Upper lobe of left lung (tissue), 6 donors: ENCODE measurements around the gene ADAP1. TPM values are rescaled to one million over a fixed set of nuclear protein-coding genes. Genes with fewer than 3 reads are reported as not detected.

Experiments used
- ATAC-seq, 2 donors: fragments of 200-7000 bp; cut with Tn5 transposase; one replicate each; pipeline ENCODE4 v1.9.1; 2022; ENCODE audit warnings: mild to moderate bottlenecking in 2 of 2, moderate library complexity in 2 of 2; ENCODE audit not compliant: low FRiP score in 2 of 2
- DNase-seq, 2 donors: peaks; one replicate each; pipeline ENCODE4 v3.0.0-alpha.2; 2019 to 2020
- H3K27ac ChIP-seq, 4 donors: fragments of 200-600 bp; sonication (generic); one replicate each; pipeline ENCODE4 v1.5.1; 2016 to 2019
- H3K27me3 ChIP-seq, 4 donors: fragments of 200-600 bp; sonication (generic); one replicate each; pipeline ENCODE4 v1.5.1; 2017 to 2019
- H3K36me3 ChIP-seq, 4 donors: fragments of 200-600 bp; sonication (generic); one replicate each; pipeline ENCODE4 v1.5.1; 2016 to 2019
- H3K4me1 ChIP-seq, 4 donors: fragments of 200-600 bp; sonication (generic); one replicate each; pipeline ENCODE4 v1.5.1; 2018 to 2019
- H3K4me3 ChIP-seq, 4 donors: fragments of 200-600 bp; sonication (generic); one replicate each; pipeline ENCODE4 v1.5.1; 2017 to 2019; ENCODE audit warnings: mild to moderate bottlenecking in 2 of 4, moderate library complexity in 1 of 4
- H3K9me3 ChIP-seq, 4 donors: fragments of 200-600 bp; sonication (generic); one replicate each; pipeline ENCODE4 v1.5.1; 2018 to 2019
- CTCF ChIP-seq, 6 experiments: fragments of 450-650 bp in 4 of 6; fragments of 200-600 bp in 2 of 6; sonication (generic) in 2 of 6; IDR thresholded peaks; one replicate each; pipeline ENCODE4 v1.5.1; 2016 to 2019; ENCODE audit warnings: antibody characterized with exemption in 6 of 6
- EP300 ChIP-seq, 4 donors: sonication (generic); formaldehyde crosslinking; IDR thresholded peaks; one replicate each; pipeline ENCODE4 v1.5.1; 2017; ENCODE audit warnings: antibody characterized with exemption in 4 of 4, control low read depth in 2 of 4
- POLR2A ChIP-seq, 4 donors: fragments of 450-650 bp; IDR thresholded peaks; one replicate each; pipeline ENCODE4 v1.5.1; 2016 to 2017; ENCODE audit warnings: antibody characterized with exemption in 4 of 4, mild to moderate bottlenecking in 2 of 4
- POLR2AphosphoS5 ChIP-seq, 2 donors: sonication (generic); formaldehyde crosslinking; IDR thresholded peaks; one replicate each; pipeline ENCODE4 v1.5.1; 2017; ENCODE audit warnings: antibody characterized with exemption in 2 of 2
- WGBS, 2 donors: methylation state at CpG; one replicate each; pipeline ENCODE4 v1.1.5; 2017 to 2018; 5-methylcytosine and 5-hydroxymethylcytosine counted together
- total RNA-seq, 6 donors: library from RNA; depleted of rRNA in 4 of 6; stranded (reverse); fragments of >200 nt in 4 of 6; gene quantifications; one replicate each; pipeline versions ENCODE4 v1.1.0 to v1.2.1, GENCODE V29; 2016 to 2021
- donor health status: DM: no; HTN: no; CAD: no; lungs with moderate emphysema.
- donor health status: DM: no; HTN: yes; CAD: no; lungs with severe emphysema.

ADAP1 gene
- total RNA-seq, 6 donors from 2014 or later, result 31.0 to 109 (median 37.5) TPM

- no peak for DNase-seq
- H3K36me3 ChIP-seq, result peaks cover 0 to 3% (median 0%) of the 10 kb centered on the region in 4 donors
- ATAC-seq, result no peak
- no peaks in the 10 kb centered on the region for H3K27me3 ChIP-seq
- peaks cover 0 to 3% (median 0%) of the 10 kb centered on the region in 4 donors for H3K4me1 ChIP-seq
- H3K4me3 ChIP-seq, result no peak overlapping the region
- WGBS, 2 donors, result 53 to 55% methylated on average over 2 of the region's 2 CpGs
- peaks cover 0 to 5% (median 0%) of the 10 kb centered on the region in 4 donors for H3K9me3 ChIP-seq
- H3K27ac ChIP-seq, result no peak overlapping the region
- TF ChIP-seq CTCF (IDR thresholded peaks at IDR 0.05), result no peak
- TF ChIP-seq POLR2A (IDR thresholded peaks at IDR 0.05), result no peak
- TF ChIP-seq POLR2AphosphoS5 (IDR thresholded peaks at IDR 0.05), result no peak
- no peak for TF ChIP-seq EP300 (IDR thresholded peaks at IDR 0.05)
Measured at GRCh38 chr7:940599-941408, 13.7 kb downstream of the ADAP1 start.

- TF ChIP-seq CTCF (IDR thresholded peaks at IDR 0.05), result no peak
- no peak for TF ChIP-seq POLR2AphosphoS5 (IDR thresholded peaks at IDR 0.05)
- TF ChIP-seq EP300 (IDR thresholded peaks at IDR 0.05), result no peak
- no peak for TF ChIP-seq POLR2A (IDR thresholded peaks at IDR 0.05)
- Histone ChIP-seq H3K4me1 (no peaks in the 10 kb centered on the region), H3K27me3 (no peaks in the 10 kb centered on the region), H3K9me3 (peaks cover 0 to 5% (median 0%) of the 10 kb centered on the region in 4 donors), H3K36me3 (peaks cover 0 to 12% (median 0%) of the 10 kb centered on the region in 4 donors), H3K4me3 (no peak overlapping the region), H3K27ac (no peak overlapping the region)
- no peak for ATAC-seq
- 90 to 94% methylated on average over 4 of the region's 4 CpGs for WGBS, 2 donors
- DNase-seq, result no peak
Measured at GRCh38 chr7:939843-940242, 14.6 kb downstream of the ADAP1 start.

GRCh38 chr7:938546-939185, 15.8 kb downstream of the ADAP1 start:
- TF ChIP-seq POLR2A (IDR thresholded peaks at IDR 0.05), result no peak
- TF ChIP-seq CTCF (IDR thresholded peaks at IDR 0.05), result no peak
- TF ChIP-seq POLR2AphosphoS5 (IDR thresholded peaks at IDR 0.05), result no peak
- no peak for TF ChIP-seq EP300 (IDR thresholded peaks at IDR 0.05)
- no peaks in the 10 kb centered on the region for H3K4me1 ChIP-seq
- no peaks in the 10 kb centered on the region for H3K27me3 ChIP-seq
- 85 to 91% methylated on average over 16 to 24 of the region's 27 CpGs for WGBS, 2 donors
- ATAC-seq (no peak), DNase-seq (peak in 1 of 2 donors; percentile 50)
- H3K36me3 ChIP-seq, result peaks cover 0 to 15% (median 1%) of the 10 kb centered on the region in 4 donors
- H3K9me3 ChIP-seq, result peaks cover 0 to 5% (median 0%) of the 10 kb centered on the region in 4 donors
- no peak overlapping the region for H3K4me3 ChIP-seq
- H3K27ac ChIP-seq, result no peak overlapping the region

GRCh38 chr7:937856-938484, 16.5 kb downstream of the ADAP1 start:
- no peak for DNase-seq
- H3K27me3 ChIP-seq, result no peaks in the 10 kb centered on the region
- 92 to 94% methylated on average over 13 to 16 of the region's 16 CpGs for WGBS, 2 donors

More at GRCh38 chr7:937856-938484, 16.5 kb downstream of the ADAP1 start:
- ATAC-seq, result no peak
- Histone ChIP-seq H3K4me1 (no peaks in the 10 kb centered on the region), H3K9me3 (peaks cover 0 to 5% (median 0%) of the 10 kb centered on the region in 4 donors), H3K4me3 (no peak overlapping the region), H3K36me3 (peaks cover 0 to 15% (median 1%) of the 10 kb centered on the region in 4 donors), H3K27ac (no peak overlapping the region)
- no peak for TF ChIP-seq POLR2A (IDR thresholded peaks at IDR 0.05)
- TF ChIP-seq POLR2AphosphoS5 (IDR thresholded peaks at IDR 0.05), result no peak
- TF ChIP-seq EP300 (IDR thresholded peaks at IDR 0.05), result no peak
- no peak for TF ChIP-seq CTCF (IDR thresholded peaks at IDR 0.05)
